NCI-H526 treated with DMSO at 0.1 percent for 48 hours (cell line): ENCODE measurements around the gene HOXD4.
A peak's percentile ranks its signal among the peaks of the same experiment; 100 is the strongest.

ENCODE experiments used
- DNase-seq: peaks from one replicate; lab custom pipeline; 2025; lab: John Stamatoyannopoulos, UW

The HOXD4 gene

DNA sequence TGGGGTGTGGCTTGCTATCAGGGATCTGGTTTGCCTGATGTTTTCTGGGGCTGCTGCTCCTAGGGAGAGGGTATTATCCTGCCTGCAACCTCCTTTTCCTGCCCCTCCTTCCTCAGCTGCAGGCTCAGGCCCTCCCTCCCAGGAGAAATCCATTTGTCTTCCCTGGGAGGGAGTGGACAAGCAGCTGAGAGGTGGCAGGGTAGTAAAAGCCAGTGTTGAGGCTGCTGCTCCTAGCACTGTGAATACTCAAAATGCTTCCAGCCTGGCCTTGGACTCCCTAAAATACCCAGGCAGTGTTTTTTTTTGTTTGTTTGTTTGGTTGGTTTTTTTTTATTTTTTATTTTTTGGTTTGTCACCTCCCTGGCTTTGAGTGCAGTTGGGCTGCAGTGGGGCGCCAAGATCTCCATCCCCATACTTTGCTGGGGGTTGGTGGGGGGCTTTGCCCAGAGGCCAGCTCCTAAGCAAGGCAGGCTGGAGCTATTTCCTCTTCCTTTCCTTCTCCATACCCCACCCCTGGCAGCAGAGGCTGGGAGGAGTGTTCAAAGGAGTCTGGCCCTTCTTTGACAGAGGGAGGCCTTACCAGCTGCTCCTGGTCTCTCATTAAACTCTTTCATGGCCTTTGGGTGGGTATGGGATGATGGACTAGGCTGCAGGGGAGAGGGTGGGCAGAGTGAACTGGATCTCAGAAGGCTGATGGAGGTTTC lies 19.4 kb downstream of the HOXD4 start:
- no peak for DNase-seq

GRCh38 chr2:176171351-176172006 lies 20.1 kb downstream of the HOXD4 start:
- DNase-seq, result no peak

DNA sequence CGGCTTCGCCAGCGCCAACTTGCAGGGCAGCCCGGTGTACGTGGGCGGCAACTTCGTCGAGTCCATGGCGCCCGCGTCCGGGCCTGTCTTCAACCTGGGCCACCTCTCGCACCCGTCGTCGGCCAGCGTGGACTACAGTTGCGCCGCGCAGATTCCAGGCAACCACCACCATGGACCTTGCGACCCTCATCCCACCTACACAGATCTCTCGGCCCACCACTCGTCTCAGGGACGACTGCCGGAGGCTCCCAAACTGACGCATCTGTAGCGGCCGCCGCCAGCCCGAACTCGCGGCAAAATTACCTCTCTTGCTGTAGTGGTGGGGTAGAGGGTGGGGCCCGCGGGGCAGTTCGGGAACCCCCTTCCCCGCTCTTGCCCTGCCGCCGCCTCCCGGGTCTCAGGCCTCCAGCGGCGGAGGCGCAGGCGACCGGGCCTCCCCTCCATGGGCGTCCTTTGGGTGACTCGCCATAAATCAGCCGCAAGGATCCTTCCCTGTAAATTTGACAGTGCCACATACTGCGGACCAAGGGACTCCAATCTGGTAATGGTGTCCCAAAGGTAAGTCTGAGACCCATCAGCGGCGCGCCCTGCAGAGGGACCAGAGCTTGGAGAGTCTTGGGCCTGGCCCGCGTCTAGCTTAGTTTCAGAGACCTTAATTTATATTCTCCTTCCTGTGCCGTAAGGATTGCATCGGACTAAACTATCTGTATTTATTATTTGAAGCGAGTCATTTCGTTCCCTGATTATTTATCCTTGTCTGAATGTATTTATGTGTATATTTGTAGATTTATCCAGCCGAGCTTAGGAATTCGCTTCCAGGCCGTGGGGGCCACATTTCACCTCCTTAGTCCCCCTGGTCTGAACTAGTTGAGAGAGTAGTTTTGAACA lies 20.9 kb downstream of the HOXD4 start:
- peak; percentile 4 for DNase-seq

DNA sequence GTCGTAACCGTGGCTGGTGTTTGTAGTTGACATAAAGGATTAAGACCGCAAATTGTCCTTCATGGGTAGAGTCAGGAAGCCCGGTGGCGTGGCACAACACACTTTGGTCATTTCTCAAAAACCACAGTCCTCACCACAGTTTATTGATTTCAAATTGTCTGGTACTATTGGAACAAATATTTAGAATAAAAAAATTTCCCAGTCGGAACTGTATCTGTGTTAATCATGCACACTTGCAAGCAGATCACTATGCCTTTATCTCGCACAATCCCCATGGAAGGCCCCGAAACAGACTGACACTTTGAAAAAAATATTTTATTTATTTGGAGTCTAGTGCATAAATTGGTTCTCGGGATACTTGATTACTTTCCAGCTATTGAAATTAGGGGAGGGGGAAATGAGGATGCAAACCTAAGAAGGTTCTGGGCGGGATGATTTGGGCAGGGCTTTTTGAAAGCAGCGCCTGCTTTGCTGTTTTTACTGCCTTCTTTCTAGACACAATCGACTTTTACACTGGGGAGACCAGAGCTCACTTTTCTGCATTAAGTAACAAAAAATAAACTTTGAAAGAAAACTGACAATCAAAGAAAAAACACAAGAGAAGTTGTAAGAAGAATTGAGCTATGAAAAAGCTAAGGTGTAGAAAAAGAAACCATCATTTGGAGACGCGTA lies 21.7 kb downstream of the HOXD4 start:
- DNase-seq, result no peak

- no peak for DNase-seq
Measured at GRCh38 chr2:176173567-176174381, 22.4 kb downstream of the HOXD4 start.

DNA sequence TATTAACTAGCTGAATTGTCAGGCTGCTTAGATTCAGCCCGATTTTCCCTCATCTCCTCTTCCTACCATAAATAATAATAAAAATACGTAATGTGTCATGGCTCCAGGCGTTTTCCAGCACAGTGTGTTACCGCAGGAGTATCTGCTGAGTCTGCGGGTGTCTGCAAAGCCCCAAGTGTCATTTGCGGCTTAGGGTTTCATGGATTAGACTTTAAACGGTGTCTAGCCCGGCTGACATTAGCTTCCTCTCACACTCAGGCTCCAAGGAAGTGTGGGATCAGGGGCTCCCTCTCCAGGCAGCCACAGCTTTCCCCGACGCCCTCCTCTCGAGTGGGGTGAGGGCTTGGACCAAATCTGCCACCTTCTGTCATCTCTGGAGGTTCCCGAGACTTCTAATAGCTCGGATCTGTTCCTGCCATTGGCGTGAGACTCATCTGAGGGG lies 23.1 kb downstream of the HOXD4 start:
- DNase-seq, result peak; percentile 77

- DNase-seq, result peak; percentile 85
Measured at GRCh38 chr2:176174824-176175708, 23.7 kb downstream of the HOXD4 start.

DNA sequence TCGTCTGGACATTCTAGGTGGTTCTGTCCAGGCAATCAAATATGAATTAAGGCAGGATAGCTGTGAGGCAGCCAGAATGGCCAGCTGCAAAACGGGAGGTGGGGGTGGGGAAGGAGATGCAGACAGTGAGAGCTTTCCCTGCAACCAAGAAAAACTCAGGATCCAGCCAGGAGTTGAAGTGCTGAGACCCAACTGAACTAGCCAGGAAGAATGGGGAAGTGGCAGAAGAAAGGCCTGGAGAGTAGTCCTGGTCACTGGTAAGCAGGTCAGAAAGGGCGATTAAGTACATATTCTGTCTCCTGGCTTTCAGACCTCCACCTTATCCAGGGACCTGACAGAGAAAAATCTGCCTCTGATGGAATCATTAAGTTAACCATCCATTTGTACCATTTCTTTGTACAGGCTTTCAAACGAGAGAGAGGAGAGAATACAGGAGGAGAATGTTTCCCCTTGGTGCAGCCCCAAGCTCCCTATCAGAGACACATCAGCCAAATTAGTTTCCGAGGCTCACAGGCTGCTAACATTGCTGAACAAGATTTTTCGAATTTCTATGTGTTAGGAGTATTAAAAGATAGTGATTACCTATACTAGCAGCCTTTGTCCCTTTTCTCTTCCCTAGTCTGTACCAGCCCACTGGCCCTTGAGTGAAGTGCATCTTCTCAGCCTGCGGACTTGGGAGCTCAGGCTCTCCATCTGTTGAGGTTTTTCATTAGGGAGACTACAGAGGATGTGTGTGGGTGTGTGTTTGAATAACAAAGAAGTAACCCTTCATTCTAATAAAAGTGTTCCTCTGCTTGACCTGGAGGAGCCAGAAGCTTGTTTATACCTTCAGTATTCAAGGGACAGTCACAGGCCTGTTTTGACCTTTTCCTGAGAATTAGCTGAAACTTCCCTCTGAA lies 24.6 kb downstream of the HOXD4 start:
- peak; percentile 42 for DNase-seq

DNA sequence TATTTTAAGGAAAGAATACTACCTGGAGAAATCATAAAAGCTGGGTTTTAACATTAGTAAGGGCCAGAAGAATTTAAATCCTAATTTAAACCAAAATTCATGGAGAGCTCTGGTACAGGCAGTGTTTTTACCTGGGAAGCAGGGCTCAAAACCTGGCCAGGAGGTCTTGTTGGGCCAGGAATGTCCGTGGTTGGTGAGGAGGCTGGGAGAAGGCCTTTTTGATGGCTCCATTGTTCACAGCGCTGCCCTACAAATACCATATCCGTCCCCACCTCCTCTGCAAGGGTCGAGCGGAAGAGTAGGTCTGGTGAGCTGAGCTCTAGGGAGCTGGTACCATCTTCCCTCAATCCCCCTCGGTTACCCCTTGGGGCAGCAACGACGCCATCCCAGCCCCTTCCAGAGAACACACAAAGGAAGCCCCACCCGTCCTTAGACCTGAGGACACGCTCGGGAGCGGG lies 26.3 kb downstream of the HOXD4 start:
- DNase-seq, result no peak

- DNase-seq, result peak; percentile 74
Measured at GRCh38 chr2:176178038-176178756, 26.8 kb downstream of the HOXD4 start.

GRCh38 chr2:176178757-176179295 lies 27.5 kb downstream of the HOXD4 start:
- DNase-seq, result no peak

- no peak for DNase-seq
Measured at GRCh38 chr2:176181551-176181950, 30.2 kb downstream of the HOXD4 start.

DNA sequence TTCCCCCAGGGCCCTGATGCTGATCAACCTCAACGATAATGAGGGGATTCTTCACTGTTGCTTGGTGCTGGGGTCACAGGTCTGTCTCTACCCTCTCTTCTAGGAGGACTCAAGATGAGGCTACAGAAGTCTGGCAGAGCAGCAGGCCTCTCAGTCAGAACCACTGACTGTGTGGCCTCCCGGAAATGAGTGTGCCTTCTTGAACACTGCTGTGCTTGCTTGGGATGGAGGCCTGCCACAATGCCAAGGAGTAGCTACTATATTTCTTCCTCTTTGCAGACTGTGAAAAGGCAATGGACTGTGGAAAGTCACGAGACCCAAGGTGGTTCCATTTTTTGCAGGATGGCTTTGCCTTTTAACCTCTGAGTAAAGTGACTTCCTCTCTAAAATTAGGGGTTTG lies 31.3 kb downstream of the HOXD4 start:
- no peak for DNase-seq

DNA sequence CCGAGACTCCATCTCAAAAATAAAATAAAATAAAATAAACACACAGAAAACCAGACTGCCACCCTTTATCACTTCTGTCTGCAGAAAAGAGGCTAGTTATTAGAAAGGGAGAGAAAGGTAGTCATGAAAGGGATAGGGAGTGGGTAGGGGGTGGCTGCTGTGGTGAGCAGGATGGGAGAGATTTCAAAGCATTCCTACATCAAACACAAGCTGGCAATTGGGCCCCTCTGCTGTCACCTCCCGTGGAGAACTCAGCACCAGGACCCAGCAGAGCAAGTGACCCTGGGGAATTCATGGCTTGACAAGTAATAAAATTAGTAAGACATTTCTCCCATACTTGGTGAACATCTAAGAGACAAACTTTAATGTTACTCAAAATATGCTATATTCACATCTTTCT lies 33.4 kb downstream of the HOXD4 start:
- no peak for DNase-seq

GRCh38 chr2:176186024-176186423 lies 34.7 kb downstream of the HOXD4 start:
- no peak for DNase-seq

DNA sequence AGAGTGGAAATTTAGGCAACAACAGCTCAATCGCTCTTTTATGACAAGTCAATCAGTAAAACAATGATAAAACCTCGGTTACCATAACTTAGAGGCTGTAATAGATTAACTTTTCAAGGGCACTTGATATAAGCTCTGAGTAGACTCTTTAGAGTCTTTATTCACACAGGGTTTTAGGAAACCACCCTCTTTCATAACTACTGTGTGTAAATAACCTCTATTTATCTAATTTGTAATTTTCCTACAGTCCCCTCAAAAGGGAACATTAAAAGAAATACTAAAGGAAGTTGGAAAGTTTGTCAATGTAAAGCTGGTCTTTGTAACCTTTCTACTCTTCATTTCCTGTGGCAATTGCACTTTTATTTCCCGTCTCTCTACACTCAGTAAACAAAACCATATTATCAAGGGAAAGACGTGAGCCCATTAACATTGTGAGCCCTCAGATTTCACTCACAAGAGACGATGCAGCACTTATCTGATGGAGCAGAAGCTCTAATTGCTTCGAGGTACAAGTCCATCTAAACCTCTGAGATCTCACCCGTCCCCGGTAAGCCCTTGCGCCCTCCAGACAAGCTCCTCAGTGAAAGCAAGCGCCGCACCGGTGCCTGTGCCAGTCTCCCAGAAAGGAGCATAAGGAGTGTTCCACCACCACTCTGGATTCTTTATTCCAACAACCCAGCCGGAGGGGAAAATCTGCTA lies 36.0 kb downstream of the HOXD4 start:
- peak; percentile 56 for DNase-seq
